NCI-H2107 treated with DMSO at 0.1 percent for 48 hours (cell line): Measurements from ENCODE around the gene BNC2.
"Not testable (repeated sequence)": the region's sequence is repeated elsewhere in the genome, so short reads cannot be mapped to it uniquely, and the experiment has no call there.

Experiments
- DNase-seq: peaks from one replicate; lab custom pipeline; 2025; ENCODE audit not compliant: unreplicated experiment; lab: John Stamatoyannopoulos, UW

BNC2 gene, protein sequence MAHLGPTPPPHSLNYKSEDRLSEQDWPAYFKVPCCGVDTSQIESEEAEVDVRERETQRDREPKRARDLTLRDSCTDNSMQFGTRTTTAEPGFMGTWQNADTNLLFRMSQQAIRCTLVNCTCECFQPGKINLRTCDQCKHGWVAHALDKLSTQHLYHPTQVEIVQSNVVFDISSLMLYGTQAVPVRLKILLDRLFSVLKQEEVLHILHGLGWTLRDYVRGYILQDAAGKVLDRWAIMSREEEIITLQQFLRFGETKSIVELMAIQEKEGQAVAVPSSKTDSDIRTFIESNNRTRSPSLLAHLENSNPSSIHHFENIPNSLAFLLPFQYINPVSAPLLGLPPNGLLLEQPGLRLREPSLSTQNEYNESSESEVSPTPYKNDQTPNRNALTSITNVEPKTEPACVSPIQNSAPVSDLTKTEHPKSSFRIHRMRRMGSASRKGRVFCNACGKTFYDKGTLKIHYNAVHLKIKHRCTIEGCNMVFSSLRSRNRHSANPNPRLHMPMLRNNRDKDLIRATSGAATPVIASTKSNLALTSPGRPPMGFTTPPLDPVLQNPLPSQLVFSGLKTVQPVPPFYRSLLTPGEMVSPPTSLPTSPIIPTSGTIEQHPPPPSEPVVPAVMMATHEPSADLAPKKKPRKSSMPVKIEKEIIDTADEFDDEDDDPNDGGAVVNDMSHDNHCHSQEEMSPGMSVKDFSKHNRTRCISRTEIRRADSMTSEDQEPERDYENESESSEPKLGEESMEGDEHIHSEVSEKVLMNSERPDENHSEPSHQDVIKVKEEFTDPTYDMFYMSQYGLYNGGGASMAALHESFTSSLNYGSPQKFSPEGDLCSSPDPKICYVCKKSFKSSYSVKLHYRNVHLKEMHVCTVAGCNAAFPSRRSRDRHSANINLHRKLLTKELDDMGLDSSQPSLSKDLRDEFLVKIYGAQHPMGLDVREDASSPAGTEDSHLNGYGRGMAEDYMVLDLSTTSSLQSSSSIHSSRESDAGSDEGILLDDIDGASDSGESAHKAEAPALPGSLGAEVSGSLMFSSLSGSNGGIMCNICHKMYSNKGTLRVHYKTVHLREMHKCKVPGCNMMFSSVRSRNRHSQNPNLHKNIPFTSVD

DNA sequence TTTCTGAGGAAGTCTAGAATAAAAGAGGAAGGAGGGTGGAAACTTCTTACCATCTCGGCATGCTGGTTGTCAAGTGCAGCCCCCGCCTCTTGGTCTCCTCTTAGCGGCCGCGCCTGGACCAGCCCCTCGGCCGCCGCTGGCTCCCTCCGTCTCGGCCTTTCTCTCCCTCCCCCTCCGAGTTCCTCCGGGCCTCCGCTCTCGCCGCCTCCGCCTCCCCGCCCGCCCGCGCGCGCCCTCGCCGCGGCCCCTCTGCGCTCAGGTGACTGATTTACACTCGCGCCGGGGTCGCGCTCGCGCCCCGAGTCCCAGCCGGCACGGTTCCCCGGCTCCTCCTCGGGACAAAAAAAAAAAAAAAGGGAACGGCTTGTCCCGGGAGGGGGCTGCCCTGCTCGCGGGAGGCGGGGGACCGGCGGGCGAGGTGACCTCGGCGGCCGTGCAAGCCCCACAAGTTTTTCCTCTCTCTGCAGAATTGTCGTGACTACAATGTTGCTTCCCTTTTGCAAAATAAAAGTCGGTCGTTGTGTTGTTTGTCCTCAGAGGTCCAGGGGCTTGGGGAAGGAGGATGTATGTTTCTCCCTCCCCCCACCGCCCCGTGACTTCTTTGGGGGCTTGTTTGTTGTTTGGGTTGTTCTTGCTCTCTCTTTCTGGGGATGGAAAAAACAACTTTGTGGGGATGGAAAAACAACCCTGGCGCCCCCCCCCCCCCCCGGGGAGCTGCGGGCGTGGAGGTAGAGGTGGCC is at the start of gene BNC2:
Gene BNC2 (minus strand): TSS at position 75 of the 740 bp plus-strand sequence. CDS start 22 bp downstream, at position 53.
- DNase-seq: no peak

DNA sequence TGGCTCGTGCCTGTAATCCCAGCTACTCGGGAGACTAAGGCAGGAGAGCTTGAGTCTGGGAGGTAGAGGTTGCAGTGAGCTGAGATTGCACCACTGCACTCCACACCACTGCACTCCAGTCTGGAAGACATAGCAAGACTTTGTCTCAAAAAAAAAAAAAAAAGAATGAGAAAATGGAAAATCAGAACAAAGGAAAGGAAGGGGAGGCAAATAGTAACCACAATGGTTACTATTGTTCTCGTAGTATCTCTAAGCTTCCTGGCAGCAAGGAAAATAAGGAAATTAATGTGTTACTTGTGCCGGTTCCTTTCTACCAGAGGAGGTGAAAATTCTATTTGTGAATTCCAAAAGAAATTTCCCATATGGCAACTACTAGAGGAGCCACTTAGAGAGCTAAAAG is 48.5 kb upstream of the BNC2 start:
- DNase-seq: no peak

DNA sequence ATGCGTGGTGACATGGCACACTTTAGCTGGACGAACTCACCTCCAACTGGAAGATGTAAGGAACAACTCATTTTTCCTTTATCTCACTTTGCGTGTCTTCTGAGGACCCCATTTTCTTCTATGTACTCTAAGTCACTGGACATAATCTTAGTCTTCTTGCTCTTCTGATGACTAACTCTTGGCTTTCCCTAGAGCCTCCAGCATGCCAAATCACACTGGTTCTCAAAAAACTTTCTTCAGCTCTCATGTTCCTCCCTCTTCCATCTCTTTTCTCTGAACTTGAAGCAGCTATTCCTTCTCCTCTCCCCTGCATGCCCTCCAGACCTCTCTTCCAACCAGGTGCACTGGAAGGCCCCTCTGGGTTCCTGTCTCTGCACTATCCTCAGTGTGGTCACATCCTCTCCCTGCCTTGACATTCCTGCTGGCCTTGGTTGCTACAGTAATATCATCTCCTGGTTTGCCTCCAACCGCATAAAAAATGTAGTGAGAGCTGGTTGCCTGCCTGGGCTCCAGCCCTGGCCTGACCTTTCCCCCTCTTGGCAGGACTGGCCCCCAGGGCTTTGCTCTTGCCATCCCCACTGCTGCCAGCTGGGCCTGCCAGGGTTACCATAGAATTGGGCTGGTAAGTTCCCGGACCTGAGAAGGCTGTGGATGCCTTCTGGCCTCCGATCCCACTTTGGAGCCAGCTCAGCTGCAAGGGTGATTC is 44.8 kb upstream of the BNC2 start:
- DNase-seq: no peak

DNA sequence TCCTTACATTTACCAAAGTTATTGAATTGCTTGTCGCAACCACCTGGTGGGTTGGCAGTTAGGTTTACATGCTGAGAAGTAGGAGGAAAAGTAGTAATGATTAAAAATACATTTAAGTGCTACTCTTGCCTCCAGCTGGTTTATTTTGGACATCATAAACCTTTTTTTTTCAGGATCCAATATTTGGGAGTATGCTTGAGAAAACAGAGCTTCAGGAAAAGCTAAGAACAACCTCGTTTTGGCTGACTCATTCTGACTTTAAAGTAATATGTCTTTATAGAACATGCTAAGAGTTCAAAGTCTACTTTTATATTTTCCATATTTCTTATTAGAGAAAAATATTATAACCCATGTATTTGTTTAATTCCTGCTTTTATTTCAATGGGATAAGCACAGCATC is 41.7 kb upstream of the BNC2 start:
- DNase-seq: no peak

DNA sequence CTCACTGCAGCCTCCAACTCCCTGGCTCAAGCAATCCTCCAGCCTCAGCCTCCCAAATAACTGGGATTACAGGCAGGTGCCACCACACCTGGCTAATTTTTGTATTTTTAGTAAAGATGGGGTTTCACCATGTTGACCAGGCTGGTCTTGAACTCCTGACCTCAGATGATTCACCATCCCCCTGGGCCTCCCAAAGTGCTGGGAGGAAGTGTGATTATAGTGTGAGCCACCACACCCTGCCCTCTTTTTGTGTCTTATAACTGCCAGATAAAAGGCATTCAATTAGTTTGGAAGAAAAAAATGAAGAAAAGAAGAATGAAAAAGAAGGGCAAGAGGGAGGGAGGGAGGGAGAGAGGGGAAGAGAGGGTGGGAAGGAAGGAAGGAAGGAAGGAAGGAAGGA is 37.7 kb upstream of the BNC2 start:
- DNase-seq: not testable (repeated sequence)

DNA sequence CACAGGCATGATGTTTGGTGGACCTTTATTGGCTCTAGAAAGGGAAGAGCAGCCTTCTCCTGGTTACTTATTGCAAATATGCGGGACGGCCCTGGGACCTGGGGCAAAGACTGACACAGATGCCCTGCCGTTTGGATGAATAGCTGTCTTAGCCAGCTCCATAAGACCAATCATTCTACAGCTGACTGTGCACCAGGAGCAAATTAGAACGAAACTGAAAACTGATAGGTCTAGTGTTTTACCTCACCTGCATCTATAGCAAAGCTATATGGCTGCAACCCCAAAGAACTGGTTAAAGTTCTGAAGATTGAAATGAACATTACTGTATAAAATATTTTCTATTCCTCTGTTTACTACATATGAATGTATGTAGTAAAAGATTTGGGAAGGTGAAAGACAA is 34.2 kb upstream of the BNC2 start:
- no peak for DNase-seq

DNA sequence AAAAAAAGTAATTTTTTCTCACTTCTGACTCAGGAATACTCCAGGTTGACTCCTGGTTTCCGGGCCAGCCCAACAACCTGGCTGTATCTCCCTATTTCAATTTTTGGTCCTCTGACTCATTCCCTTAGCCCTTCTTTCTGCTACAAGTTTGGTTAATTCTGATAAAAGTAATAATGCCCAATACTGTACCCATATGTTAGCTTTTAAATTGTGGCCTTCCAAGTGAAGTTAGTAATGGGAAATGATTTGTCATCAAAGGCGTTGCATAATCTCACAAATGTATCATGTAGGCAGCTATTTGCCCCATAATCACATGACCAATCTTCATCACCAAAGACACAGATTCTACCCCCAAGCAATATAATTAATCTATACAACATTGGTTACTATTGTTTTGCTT is 31.1 kb upstream of the BNC2 start:
- DNase-seq: no peak

DNA sequence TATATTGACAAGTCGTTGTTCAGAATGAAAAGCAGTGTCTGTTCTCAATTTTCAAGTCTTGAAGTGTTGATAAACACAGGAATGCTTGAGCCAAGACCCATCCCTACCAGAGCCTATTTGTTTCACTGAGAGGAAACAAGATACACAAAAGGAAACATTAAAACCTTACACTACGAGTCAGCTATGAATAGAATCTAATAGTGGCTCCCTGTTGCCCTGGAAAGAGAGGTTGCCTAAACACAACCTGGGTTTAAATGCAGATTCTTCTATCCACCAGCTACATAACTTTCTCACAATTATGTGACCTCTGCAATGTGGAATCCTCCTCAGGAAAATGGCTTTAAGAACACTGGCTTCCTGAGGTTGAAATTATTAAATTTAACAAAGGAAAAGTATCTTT is 29.1 kb upstream of the BNC2 start:
- DNase-seq: no peak

DNA sequence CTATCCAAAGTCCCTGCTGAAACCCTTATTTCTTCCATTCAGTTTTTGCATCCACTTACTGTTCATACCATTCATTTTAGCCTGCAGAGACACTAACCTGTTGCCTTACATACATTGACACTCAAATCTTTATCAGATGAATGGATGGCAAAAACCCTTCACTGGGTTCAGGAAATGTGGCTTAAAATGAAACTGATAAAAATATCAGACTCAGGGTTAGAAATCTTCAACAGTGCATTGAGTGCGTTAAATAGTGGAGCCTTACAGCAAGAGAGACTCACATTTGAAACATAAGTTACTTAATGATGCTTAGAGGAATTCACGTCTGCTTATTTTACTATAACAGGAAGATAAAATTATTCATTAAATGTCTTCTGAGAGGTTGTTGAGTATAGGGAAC is 28.0 kb upstream of the BNC2 start:
- no peak for DNase-seq

DNA sequence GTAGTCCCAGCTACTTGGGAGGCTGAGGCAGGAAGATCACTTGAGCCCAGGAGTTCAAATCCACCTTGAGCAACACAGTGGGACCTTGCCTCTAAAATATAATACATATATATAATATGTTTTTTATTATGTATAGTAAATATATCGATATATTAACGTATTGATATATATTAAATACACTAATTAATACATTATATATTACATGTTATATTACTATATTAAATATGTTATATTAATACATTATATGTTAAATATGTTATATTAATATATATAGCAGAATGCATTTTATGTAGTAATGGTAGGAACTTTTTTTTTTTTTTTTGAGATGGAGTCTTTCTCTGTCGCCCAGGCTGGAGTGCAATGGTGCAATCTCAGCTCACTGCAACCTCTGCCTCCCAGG is 18.1 kb upstream of the BNC2 start:
- no peak for DNase-seq

DNA sequence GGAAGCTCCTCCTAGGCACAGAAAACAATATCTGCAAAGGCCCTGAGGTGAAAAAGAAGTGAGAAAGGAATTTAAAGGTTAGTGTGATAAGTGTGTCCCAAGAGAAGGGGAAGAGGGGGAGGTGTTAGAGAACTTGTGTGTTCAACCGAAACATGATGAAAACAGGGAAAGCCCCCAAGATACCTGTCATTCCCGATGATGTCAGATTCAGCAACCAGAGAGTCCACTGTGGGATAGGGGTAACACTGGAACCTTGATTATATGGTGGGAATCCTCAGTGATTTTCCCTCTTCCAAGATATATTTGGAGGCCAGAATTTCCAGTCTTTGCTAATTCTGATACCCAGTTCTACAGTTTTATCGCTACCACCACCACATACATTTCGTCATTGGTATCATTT is 15.5 kb upstream of the BNC2 start:
- DNase-seq: no peak

DNA sequence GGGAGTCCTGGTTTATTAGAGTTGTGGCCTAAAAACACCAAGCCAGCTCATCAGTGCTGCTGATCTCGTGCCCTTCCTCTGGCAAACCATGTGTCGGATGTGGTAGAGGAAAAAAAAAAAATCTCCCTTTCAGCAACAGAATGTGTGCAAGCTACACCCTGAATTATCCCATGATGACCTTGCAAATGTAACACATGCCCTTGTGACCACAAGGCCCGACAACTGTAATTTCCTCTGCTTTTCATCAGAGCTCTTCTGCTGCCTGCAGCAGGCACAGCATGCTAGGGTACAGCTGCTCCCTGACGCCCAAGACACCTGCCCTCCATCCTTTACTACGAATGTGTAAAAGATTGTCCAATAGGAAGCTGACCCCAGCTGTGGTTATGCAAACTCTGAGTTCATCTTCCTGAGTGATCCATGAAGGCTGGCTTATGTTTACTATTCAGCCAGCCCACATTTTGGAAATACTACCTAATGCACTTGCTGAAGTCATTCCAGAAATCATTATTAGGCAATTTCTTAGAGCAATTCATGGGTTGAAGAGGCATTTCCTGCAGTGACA is 14.6 kb upstream of the BNC2 start:
- peak; percentile 87 for DNase-seq

DNA sequence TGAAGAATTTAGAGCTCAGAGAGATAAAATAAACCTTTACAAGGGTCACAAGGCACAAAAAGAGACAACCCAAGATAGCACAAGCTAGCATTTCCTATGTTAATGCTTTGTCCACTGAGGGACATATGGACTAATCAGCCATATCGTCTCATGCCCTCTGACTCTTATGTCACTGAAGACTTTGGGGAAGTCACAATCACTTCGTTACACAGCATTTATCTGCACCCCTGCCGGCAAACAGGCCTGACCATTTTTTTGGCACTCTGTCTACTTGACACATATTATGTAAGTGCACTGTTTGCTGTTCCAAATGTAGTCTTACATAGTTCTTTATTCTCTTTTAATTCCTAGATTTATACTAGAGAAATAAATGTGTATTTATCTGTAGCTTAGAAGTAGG is 13.9 kb upstream of the BNC2 start:
- DNase-seq: no peak

DNA sequence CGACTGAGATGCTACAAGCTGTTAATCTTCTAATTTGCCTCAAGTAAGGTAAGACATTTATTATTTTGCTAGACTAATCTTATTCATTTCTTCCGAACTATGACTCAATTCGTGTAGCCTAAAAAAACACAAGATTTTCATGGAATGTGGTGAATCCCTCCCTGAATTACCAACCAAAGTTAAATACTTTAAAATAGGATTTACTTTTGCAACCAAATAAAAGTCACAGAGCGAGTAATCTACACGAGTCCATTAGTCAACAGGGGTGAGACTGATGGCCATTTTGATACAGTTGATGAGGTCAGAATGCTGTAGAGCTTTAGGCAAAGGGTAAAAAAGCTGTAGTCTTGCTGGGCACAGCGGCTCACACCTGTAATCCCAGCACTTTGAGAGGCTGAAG is 13.1 kb upstream of the BNC2 start:
- DNase-seq: no peak

DNA sequence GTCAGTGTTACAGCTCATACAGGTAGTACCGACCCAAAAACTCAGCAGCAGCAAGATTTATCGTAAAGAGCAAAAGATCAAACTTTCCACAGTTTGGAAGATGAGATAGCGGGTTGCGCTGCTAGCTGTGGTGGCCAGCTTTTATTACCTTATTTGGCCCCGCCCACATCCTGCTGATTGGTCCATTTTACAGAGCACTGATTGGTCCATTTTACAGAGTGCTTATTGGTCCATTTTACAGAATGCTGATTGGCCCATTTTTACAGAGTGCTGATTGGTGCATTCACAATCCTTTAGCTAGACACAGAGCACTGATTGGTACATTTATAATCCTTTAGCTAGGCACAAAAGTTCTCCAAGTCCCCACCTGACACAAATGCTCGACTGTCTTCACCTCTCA is 12.0 kb upstream of the BNC2 start:
- DNase-seq: not testable (repeated sequence)

DNA sequence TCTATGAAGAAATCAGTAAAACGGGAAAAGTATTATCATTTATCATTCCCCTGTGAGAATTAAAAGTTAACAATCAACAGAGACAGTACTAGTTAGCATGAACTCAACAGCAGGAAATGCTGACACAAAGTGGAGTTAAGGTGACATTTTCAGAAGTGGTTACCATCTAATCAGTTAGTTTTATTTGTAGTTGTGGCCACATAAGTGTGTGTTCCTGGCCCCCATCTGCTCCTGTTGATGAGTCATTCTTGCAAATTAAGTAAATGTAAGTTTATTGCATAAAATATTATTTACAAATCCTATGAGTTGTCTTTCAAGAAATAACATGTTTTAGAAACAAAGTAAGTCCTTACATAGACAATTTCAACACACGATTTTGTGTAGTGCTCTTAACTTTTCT is 8.9 kb upstream of the BNC2 start:
- DNase-seq: no peak

DNA sequence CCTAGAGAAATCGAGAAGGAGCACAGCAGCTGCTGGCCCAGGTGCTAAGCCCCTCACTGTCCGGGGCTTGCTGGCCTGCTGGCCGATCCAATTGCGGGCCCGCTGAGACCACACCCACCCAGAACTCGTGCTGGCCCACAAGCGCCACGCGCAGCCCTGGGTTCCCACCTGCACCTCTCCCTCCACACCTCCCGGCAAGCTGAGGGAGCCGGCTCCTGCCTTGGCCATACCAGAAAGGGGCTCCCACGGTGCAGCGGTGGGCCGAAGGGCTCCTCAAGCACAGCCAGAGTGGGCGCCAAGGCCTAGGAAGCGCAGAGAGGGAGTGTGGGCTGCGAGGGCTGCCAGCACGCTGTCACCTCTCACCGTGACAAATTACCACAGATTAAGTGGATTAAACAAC is 6.8 kb upstream of the BNC2 start:
- no peak for DNase-seq

DNA sequence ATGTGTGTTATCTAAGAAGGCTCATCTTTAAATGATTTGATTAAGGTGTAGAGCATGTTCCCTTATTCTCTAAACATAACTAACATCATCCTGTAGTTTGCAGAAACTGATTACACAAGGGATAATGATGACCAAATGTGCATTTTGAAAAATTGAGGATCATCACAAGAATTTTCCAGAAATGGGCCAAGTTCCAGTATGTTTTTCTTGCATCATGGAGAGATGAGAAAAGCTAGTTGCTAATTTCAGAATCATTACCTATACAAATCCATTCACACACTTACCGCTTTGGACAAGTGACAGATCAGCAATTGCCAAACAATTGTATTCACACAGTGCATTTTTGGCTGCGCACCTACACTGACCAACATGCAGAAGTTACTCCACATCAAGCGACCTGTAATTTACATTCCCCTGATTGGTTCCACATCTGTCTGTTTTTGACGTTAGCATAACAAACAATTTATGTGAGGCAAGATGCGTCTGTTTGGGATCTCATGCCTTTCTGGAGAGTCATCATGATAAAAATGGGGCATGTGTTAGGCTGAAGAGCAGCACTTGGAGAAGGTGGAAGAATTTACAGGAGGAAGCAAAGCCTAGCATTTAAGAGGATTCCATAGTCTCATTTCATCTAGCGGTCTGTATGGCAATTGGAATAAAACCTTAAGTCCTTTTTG is 2.8 kb upstream of the BNC2 start:
- DNase-seq: no peak

DNA sequence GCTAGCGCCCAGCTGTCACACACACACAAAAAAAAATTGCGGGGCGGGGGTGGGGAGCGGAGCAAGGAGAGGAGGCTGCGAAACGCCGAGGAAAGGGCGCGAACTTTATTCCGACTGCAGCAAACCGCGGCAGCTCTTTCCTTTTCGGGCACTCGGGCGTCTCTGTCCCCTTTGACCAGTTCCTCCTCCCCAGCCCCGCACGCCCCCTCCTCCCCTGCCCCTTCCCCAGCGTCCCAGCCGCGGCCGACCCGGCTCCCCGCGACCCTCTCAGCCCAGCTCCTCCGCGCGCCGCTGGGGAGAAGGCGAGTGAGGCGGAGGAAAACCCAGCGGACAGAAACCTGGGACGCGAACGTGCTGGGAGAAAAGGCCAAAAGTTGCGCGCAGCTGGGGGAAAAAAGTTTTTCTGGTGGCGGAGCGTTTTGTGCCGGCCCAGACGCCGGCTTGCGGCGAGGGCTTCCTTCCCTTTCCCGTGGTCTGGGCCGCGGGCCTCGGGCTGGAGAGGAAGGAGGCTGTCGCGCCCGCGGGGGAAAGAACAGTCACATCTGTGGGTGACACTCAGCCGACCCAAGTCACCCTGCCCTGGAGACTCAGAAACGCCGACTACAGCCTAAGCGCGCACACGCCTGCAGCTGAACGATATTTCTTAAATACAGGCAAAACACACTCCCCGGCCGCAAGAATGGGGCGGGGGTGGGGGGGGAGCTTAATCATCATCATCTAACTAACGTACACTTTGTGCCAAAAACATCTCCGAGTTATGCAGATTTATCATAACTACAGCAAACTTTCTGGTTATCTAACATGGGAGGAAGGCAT is 1.1 kb upstream of the BNC2 start:
- no peak for DNase-seq
